ENCODE results near the gene JMJD8.
A peak's percentile ranks its signal among the peaks of the same experiment; 100 is the strongest.

The JMJD8 gene

DNA sequence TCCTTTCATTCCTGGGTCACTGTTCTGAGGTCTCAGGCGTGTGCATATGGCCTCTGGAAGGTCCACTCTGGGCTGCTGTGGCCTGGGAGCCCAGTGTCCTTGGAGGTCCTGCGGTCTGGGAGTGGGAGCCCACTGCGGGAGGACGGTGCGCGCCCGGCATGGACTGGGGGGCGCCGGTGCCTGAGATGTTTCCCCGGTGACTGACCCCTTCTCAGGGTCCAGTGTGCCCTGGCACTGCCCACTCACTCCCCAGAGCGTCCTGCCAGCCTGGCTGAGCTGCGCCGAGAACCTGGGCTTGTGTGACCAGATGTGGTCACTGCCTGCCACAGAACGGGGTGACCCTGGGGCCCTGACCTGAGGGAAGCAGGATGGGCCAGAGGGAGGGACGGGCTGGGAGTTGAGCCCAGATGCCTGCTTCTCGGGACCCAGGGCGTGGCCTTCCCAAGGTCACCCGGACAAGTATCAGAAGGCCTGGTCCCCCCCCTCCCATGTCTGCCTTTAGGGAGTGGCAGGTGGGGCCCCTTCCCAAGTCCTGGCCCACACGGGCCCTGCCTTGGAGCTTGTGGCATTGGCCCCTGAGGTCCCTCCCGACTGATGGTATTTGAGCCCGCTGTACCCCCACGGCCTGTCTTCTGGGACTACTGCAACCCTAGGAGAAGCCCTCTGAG lies 9.8 kb downstream of the JMJD8 start:
- Histone ChIP-seq H3K9ac (ENCODE audit: low read depth, low read length) (no peak overlapping the region), H3K9me3 (ENCODE audit: control insufficient read depth, insufficient read depth, low read length) (no peaks in the 10 kb centered on the region), H3K36me3 (ENCODE audit: insufficient read depth, low read length) (peaks cover 26% of the 10 kb centered on the region), H3K4me1 (ENCODE audit: insufficient read depth, low read length) (no peaks in the 10 kb centered on the region)

DNA sequence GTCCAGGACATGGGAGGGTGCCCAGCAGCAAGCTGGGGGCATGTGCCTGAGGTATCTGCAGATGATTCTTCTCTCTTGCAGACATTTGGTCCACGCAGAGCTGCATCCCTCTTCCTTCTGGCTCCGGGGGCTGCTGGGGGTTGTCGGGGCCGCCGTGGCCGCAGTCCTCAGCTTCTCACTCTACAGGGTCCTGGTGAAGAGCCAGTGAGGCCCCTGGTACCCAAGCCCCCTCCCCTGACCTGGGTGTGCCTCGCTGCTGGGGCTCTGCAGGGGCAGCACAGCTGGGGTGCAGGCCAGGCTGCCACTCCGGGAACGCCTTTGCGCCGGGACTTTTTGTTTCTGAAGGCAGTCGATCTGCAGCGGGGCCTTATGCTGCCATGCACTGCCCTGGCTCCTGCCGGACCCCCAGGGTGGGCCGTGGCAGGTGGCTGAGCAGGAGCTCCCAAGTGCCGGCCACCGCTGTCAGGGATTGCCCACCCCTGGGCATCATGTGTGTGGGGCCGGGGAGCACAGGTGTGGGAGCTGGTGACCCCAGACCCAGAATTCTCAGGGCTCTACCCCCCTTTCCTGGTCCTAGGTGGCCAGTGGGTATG lies 10.6 kb downstream of the JMJD8 start:
- no peaks in the 10 kb centered on the region; the same call in 1 of the 2 replicates for H3K4me1 ChIP-seq (ENCODE audit: insufficient read depth, low read length)
- H3K9me3 ChIP-seq (ENCODE audit: control insufficient read depth, insufficient read depth, low read length) = no peaks in the 10 kb centered on the region
- peaks cover 26% of the 10 kb centered on the region for H3K36me3 ChIP-seq (ENCODE audit: insufficient read depth, low read length)
- no peak overlapping the region for H3K9ac ChIP-seq (ENCODE audit: low read depth, low read length)

- Histone ChIP-seq H3K9me3 (ENCODE audit: control insufficient read depth, insufficient read depth, low read length) (no peaks in the 10 kb centered on the region), H3K4me1 (ENCODE audit: insufficient read depth, low read length) (no peaks in the 10 kb centered on the region; the same call in 1 of the 2 replicates), H3K36me3 (ENCODE audit: insufficient read depth, low read length) (peaks cover 26% of the 10 kb centered on the region), H3K9ac (ENCODE audit: low read depth, low read length) (no peak overlapping the region)
Observed at GRCh38 chr16:672851-673250, 11.3 kb downstream of the JMJD8 start.

DNA sequence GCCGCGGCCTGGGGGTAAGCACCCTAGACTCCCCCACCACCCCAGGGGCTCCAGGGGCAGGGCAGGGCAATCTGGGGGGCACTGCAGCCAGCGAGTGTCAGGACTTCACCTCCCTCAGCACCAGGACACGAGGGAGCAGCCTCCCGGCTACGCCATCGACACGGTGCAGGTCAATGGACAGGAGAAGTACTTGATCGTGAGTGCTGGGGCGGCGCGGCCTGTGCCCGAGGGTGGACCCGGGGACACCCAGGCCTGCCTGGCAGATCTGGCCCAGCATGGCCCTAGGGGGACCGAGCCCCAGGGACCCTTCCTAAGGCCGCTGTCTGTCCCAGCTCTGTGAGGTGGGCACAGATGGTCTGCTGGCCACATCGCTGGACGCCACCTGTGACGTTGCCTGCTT lies 11.8 kb downstream of the JMJD8 start:
- H3K9ac ChIP-seq (ENCODE audit: low read depth, low read length) = no peak overlapping the region
- peaks cover 3% of the 10 kb centered on the region; the same call in 1 of the 2 replicates for H3K4me1 ChIP-seq (ENCODE audit: insufficient read depth, low read length)
- H3K36me3 ChIP-seq (ENCODE audit: insufficient read depth, low read length) = peaks cover 26% of the 10 kb centered on the region
- no peaks in the 10 kb centered on the region for H3K9me3 ChIP-seq (ENCODE audit: control insufficient read depth, insufficient read depth, low read length)

- no peaks in the 10 kb centered on the region for H3K9me3 ChIP-seq (ENCODE audit: control insufficient read depth, insufficient read depth, low read length)
- H3K36me3 ChIP-seq (ENCODE audit: insufficient read depth, low read length) = peaks cover 26% of the 10 kb centered on the region
- peaks cover 4% of the 10 kb centered on the region; the same call in 1 of the 2 replicates for H3K4me1 ChIP-seq (ENCODE audit: insufficient read depth, low read length)
- no peak overlapping the region for H3K9ac ChIP-seq (ENCODE audit: low read depth, low read length)
Observed at GRCh38 chr16:671353-672131, 12.6 kb downstream of the JMJD8 start.

DNA sequence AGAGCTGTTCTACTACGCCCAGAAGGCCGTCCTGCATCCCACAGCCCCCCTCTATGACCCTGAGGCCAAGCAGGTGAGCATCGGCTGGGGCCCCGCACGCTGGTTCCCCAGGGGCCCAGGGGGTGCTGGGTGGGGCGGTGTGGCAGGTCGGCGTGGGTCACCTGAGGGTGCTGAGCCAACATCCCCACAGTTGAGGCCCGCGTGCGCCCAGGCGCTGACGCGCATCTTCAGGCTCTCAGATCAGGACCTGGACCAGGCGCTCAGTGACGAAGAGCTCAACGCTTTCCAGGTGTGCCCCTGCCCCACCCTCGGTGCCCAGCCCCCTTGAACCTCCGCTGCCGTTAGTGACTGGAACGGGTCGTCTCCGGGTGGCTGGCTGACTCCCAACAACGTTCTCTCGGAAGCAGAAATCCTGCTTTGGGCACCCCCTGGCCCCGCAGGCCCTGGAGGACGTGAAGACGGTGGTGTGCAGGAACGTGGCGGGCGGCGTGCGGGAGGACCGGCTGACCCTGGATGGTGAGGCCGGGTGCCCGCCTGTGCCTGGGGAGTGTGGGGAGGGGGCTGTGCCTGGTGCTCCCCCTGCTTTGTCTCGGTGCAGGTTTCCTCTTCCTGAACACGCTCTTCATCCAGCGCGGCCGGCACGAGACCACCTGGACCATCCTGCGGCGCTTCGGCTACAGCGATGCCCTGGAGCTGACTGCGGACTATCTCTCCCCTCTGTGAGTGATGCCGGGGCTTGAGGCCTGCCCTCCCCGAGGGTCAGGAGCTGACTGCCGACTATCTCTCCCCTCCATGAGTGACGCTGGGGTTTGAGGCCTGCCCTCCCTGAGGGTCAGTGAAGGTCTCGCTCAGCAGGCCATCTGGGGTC lies 13.4 kb downstream of the JMJD8 start:
- Histone ChIP-seq H3K36me3 (ENCODE audit: insufficient read depth, low read length) (peaks cover 26% of the 10 kb centered on the region), H3K4me1 (ENCODE audit: insufficient read depth, low read length) (peaks cover 4% of the 10 kb centered on the region; the same call in 1 of the 2 replicates), H3K9ac (ENCODE audit: low read depth, low read length) (no peak overlapping the region), H3K9me3 (ENCODE audit: control insufficient read depth, insufficient read depth, low read length) (no peaks in the 10 kb centered on the region)

- Histone ChIP-seq H3K9me3 (ENCODE audit: control insufficient read depth, insufficient read depth, low read length) (no peaks in the 10 kb centered on the region), H3K4me1 (ENCODE audit: insufficient read depth, low read length) (peaks cover 4% of the 10 kb centered on the region; the same call in 1 of the 2 replicates), H3K9ac (ENCODE audit: low read depth, low read length) (no peak overlapping the region), H3K36me3 (ENCODE audit: insufficient read depth, low read length) (peaks cover 26% of the 10 kb centered on the region)
Observed at GRCh38 chr16:669666-670065, 14.5 kb downstream of the JMJD8 start.

- peaks cover 4% of the 10 kb centered on the region; the same call in 1 of the 2 replicates for H3K4me1 ChIP-seq (ENCODE audit: insufficient read depth, low read length)
- no peaks in the 10 kb centered on the region for H3K9me3 ChIP-seq (ENCODE audit: control insufficient read depth, insufficient read depth, low read length)
- peak overlapping the region; percentile 87 for H3K9ac ChIP-seq (ENCODE audit: low read depth, low read length)
- H3K36me3 ChIP-seq (ENCODE audit: insufficient read depth, low read length) = peaks cover 26% of the 10 kb centered on the region
Observed at GRCh38 chr16:668519-669171, 15.5 kb downstream of the JMJD8 start.

GRCh38 chr16:667780-668518 lies 16.2 kb downstream of the JMJD8 start, which contains the start of gene RHOT2:
Gene RHOT2, plus strand, starts transcription at chr16:668132. Its CDS starts 68 bp downstream, at chr16:668200.
- peak within 1 kb of the TSS; percentile 87 for H3K9ac ChIP-seq (ENCODE audit: low read depth, low read length)
- peaks cover 26% of the 10 kb centered on the region for H3K36me3 ChIP-seq (ENCODE audit: insufficient read depth, low read length)
- H3K9me3 ChIP-seq (ENCODE audit: control insufficient read depth, insufficient read depth, low read length) = no peaks in the 10 kb centered on the region
- peaks cover 4% of the 10 kb centered on the region; the same call in 1 of the 2 replicates for H3K4me1 ChIP-seq (ENCODE audit: insufficient read depth, low read length)

DNA sequence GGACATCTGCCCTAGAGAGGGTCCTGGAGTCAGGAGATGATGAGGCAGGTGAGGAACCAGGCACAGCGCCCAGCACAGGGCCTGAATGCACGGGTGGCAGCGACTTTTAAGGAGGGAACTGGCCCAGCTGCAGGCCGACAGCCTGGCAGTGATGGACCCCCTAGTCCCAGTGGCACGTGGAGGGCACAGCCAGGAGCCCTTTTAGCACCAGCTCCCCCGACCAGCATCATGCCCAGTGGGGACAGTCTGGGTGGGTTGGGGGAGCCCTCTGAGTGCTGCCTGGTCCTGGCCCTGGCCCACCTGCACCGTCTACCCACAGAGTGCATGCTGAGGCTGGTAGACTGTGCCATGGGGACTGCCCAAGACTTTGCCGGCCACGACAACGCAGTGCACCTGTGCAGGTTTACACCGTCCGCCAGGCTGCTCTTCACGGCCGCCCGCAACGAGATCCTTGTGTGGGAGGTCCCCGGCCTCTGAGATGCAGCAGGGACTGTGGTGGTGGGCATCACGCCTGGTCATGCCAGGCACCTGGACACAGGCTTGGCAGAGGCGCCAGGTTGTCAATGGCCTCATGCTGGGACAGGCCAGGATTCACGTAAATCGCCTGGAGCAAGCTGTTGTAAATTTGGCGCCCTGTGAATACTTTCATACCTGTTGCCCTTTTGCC lies 16.9 kb downstream of the JMJD8 start:
- peaks cover 19% of the 10 kb centered on the region; the same call in 1 of the 2 replicates for H3K36me3 ChIP-seq (ENCODE audit: insufficient read depth, low read length)
- H3K4me1 ChIP-seq (ENCODE audit: insufficient read depth, low read length) = peaks cover 4% of the 10 kb centered on the region; the same call in 1 of the 2 replicates
- no peaks in the 10 kb centered on the region for H3K9me3 ChIP-seq (ENCODE audit: control insufficient read depth, insufficient read depth, low read length)
- H3K9ac ChIP-seq (ENCODE audit: low read depth, low read length) = no peak overlapping the region

DNA sequence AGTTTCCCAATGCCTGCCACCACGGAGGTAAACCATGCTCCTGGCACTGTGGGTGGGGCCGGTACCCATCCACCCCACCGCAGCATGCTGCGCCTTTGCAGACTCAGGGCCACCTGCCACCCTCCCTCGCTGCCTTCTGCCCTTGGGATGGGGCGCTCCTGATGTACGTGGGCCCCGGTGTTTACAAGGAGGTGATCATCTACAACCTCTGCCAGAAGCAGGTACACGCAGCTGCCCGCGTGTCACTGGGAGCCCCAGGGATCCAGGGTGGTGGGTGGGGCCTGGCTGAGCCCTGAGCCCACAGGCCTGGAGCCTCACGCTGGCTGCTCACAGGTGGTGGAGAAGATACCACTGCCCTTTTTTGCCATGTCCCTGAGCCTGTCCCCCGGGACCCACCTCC lies 17.6 kb downstream of the JMJD8 start:
- H3K4me1 ChIP-seq (ENCODE audit: insufficient read depth, low read length) = peaks cover 4% of the 10 kb centered on the region; the same call in 1 of the 2 replicates

GRCh38 chr16:662597-662996 lies 21.5 kb downstream of the JMJD8 start:
- Histone ChIP-seq H3K36me3 (ENCODE audit: insufficient read depth, low read length) (no peaks in the 10 kb centered on the region), H3K9me3 (ENCODE audit: control insufficient read depth, insufficient read depth, low read length) (no peaks in the 10 kb centered on the region), H3K4me1 (ENCODE audit: insufficient read depth, low read length) (peaks cover 3% of the 10 kb centered on the region; the same call in 1 of the 2 replicates), H3K9ac (ENCODE audit: low read depth, low read length) (no peak overlapping the region)

More for the DNA sequence above, 17.6 kb downstream of the JMJD8 start:
- Histone ChIP-seq H3K36me3 (ENCODE audit: insufficient read depth, low read length) (peaks cover 16% of the 10 kb centered on the region; the same call in 1 of the 2 replicates), H3K9ac (ENCODE audit: low read depth, low read length) (no peak overlapping the region), H3K9me3 (ENCODE audit: control insufficient read depth, insufficient read depth, low read length) (no peaks in the 10 kb centered on the region)
